Measurements from ENCODE around the gene CLCA4. TPM values are rescaled to one million over a fixed set of nuclear protein-coding genes. Genes with fewer than 3 reads are reported as not detected.

The CLCA4 gene
- total and polyA plus RNA-seq, 2 experiments from 2014 or later: not detected

GRCh38 chr1:86573763-86574484, 27.0 kb downstream of the CLCA4 start:
- ATAC-seq: no peak
- H3K79me2 ChIP-seq (replicated peaks; ENCODE audit: insufficient read depth): no peaks in the 10 kb centered on the region
- no peaks in the 10 kb centered on the region for H3F3A ChIP-seq (replicated peaks; ENCODE audit: low read depth)
- TF ChIP-seq CTCF (conservative IDR thresholded peaks at IDR 0.05; ENCODE audit: low read depth in 2 of 2) (no peak), NANOG (IDR thresholded peaks at IDR 0.05; ENCODE audit: borderline replicate concordance) (no peak), EZH2phosphoT487 (IDR thresholded peaks at IDR 0.05; ENCODE audit: unreplicated experiment) (no peak), CREB1 (CRISPR knock-in tag; IDR thresholded peaks at IDR 0.05; ENCODE audit: low read depth) (no peak), ZNF462 (CRISPR knock-in tag; IDR thresholded peaks at IDR 0.05) (no peak), ZNF331 (CRISPR knock-in tag; IDR thresholded peaks at IDR 0.05; ENCODE audit: low read depth) (no peak), REST (IDR thresholded peaks at IDR 0.05; ENCODE audit: unreplicated experiment) (no peak), POLR2AphosphoS5 (IDR thresholded peaks at IDR 0.05; ENCODE audit: low read depth) (no peak)
- 0 out of 2 replicates have a peak overlapping the region, but pooled peaks have one; percentile 2 for H2AFZ ChIP-seq
- Mint-ChIP-seq H3K36me3 (ENCODE audit: low read depth) (no peaks in the 10 kb centered on the region), H3K4me3 (no peak overlapping the region), H3K27ac (no peak overlapping the region), H3K27me3 (ENCODE audit: insufficient read depth, low read depth, poor library complexity) (no peaks in the 10 kb centered on the region), H3K9me3 (no peaks in the 10 kb centered on the region), H3K4me1 (no peaks in the 10 kb centered on the region)
- no peaks in the 10 kb centered on the region for H3K9me2 ChIP-seq (ENCODE audit: insufficient read depth)
- no peak for DNase-seq (ENCODE audit: low spot score)
- no peaks in the 10 kb centered on the region for H3K27me3 ChIP-seq (ENCODE audit: insufficient read depth)
- no peak overlapping the region for H3K4me2 ChIP-seq
- no peaks in the 10 kb centered on the region for H3K36me3 ChIP-seq (ENCODE audit: insufficient read depth)
- H3K27ac ChIP-seq (ENCODE audit: low read depth): no peak overlapping the region
- H4K20me1 ChIP-seq (replicated peaks; ENCODE audit: insufficient read depth): no peaks in the 10 kb centered on the region
- no peak overlapping the region for H3K4me3 ChIP-seq
- H3K4me1 ChIP-seq (ENCODE audit: insufficient read depth): no peaks in the 10 kb centered on the region

Data from GM23338 (cell line).